ENCODE measurements around the gene PRODH2. TPM values are rescaled to one million over a fixed set of nuclear protein-coding genes. Genes with fewer than 3 reads are reported as not detected.

Gene PRODH2
- total RNA-seq, 1 experiment from 2014 or later, result not detected

DNA sequence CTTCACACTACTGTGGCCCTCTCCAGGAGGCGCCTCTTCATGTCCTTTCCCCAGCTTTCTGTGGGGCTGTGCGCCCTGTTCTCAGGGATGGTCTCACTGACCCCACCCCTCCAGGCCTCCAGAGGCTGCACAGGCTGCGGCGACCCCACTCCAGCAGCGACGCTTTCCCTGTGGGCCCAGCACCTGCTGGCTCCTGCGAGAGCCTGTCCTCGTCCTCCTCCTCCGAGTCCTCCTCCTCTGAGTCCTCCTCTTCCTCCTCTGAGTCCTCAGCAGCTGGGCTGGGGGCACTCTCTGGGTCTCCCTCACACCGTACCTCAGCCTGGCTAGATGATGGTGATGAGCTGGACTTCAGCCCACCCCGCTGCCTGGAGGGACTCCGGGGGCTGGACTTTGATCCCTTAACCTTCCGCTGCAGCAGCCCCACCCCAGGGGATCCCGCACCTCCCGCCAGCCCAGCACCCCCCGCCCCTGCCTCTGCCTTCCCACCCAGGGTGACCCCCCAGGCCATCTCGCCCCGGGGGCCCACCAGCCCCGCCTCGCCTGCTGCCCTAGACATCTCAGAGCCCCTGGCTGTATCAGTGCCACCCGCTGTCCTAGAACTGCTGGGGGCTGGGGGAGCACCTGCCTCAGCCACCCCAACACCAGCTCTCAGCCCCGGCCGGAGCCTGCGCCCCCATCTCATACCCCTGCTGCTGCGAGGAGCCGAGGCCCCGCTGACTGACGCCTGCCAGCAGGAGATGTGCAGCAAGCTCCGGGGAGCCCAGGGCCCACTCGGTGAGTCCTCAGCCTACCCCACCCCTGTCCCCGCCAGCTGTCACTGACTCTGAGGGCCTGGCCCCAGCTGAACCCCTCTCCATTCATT is 26.1 kb downstream of the PRODH2 start:
- H3K27me3 ChIP-seq (ENCODE audit: insufficient read depth, low read depth), result peaks cover 15% of the 10 kb centered on the region
- H3K4me2 ChIP-seq, result no peak overlapping the region
- intact Hi-C loops (cut with micrococcal nuclease; ENCODE audit: unreplicated experiment), result no loop called here
- H2AFZ ChIP-seq, result no peak overlapping the region
- CTCF ChIA-PET, result no interaction called here
- no peak overlapping the region for H3K4me3 ChIP-seq
- 0 out of 2 replicates have a peak, but pooled peaks cover 4% of the 10 kb centered on the region for H3F3A ChIP-seq (ENCODE audit: insufficient read depth, low read depth)
- no peaks in the 10 kb centered on the region for H3K9me3 ChIP-seq (ENCODE audit: insufficient read depth, low read depth)
- no TSS peak for BruUV-seq (replicated peaks)
- POLR2A ChIA-PET (ENCODE audit: unreplicated experiment), result no interaction called here
- H3K79me2 ChIP-seq (ENCODE audit: low read depth), result no peaks in the 10 kb centered on the region
- H3K4me1 ChIP-seq (replicated peaks; ENCODE audit: insufficient read depth), result no peaks in the 10 kb centered on the region
- TF ChIP-seq EZH2 (IDR thresholded peaks at IDR 0.05; ENCODE audit: low read depth), result no peak
- TF ChIP-seq, protein P1, sequence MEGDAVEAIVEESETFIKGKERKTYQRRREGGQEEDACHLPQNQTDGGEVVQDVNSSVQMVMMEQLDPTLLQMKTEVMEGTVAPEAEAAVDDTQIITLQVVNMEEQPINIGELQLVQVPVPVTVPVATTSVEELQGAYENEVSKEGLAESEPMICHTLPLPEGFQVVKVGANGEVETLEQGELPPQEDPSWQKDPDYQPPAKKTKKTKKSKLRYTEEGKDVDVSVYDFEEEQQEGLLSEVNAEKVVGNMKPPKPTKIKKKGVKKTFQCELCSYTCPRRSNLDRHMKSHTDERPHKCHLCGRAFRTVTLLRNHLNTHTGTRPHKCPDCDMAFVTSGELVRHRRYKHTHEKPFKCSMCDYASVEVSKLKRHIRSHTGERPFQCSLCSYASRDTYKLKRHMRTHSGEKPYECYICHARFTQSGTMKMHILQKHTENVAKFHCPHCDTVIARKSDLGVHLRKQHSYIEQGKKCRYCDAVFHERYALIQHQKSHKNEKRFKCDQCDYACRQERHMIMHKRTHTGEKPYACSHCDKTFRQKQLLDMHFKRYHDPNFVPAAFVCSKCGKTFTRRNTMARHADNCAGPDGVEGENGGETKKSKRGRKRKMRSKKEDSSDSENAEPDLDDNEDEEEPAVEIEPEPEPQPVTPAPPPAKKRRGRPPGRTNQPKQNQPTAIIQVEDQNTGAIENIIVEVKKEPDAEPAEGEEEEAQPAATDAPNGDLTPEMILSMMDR (conservative IDR thresholded peaks at IDR 0.05), result no peak
- H3K27ac ChIP-seq, result no peak overlapping the region
- no peaks in the 10 kb centered on the region for H3K9me2 ChIP-seq (ENCODE audit: insufficient read depth)
- no peak for DNase-seq
- no peaks in the 10 kb centered on the region for H3K36me3 ChIP-seq (ENCODE audit: low read depth)
- no peaks in the 10 kb centered on the region for H4K20me1 ChIP-seq (ENCODE audit: insufficient read depth)

DNA sequence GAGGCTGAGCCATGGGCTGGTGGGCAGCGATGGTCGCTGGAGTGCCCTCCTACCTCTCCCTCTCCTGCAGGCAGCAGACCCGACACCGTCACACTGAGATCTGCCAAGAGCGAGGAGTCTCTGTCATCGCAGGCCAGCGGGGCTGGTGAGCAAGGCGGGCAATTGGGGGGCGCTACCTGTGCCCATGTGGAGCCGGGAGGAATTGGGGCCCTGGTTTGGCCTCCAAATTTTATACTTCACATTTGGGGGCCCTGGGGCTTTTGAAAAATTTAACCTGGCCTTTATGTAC is 27.4 kb downstream of the PRODH2 start:
- Histone ChIP-seq H4K20me1 (ENCODE audit: insufficient read depth) (no peaks in the 10 kb centered on the region), H2AFZ (no peak overlapping the region), H3K79me2 (ENCODE audit: low read depth) (no peaks in the 10 kb centered on the region), H3K4me3 (no peak overlapping the region), H3K36me3 (ENCODE audit: low read depth) (no peaks in the 10 kb centered on the region), H3K4me2 (no peak overlapping the region), H3K4me1 (replicated peaks; ENCODE audit: insufficient read depth) (no peaks in the 10 kb centered on the region), H3K27me3 (ENCODE audit: insufficient read depth, low read depth) (peaks cover 15% of the 10 kb centered on the region), H3K27ac (no peak overlapping the region), H3K9me2 (ENCODE audit: insufficient read depth) (no peaks in the 10 kb centered on the region), H3K9me3 (ENCODE audit: insufficient read depth, low read depth) (no peaks in the 10 kb centered on the region), H3F3A (ENCODE audit: insufficient read depth, low read depth) (0 out of 2 replicates have a peak, but pooled peaks cover 4% of the 10 kb centered on the region)
- ChIA-PET POLR2A (ENCODE audit: unreplicated experiment) (no interaction called here), CTCF (no interaction called here)
- no TSS peak for BruUV-seq (replicated peaks)
- intact Hi-C loops (cut with micrococcal nuclease; ENCODE audit: unreplicated experiment), result no loop called here
- TF ChIP-seq, protein P1 (conservative IDR thresholded peaks at IDR 0.05), result no peak
- no peak for TF ChIP-seq EZH2 (IDR thresholded peaks at IDR 0.05; ENCODE audit: low read depth)
- no peak for DNase-seq

GRCh38 chr19:35784503-35785338 is 27.9 kb downstream of the PRODH2 start:
- no peak overlapping the region for H3K4me3 ChIP-seq
- H3K36me3 ChIP-seq (ENCODE audit: low read depth), result no peaks in the 10 kb centered on the region
- peaks cover 15% of the 10 kb centered on the region for H3K27me3 ChIP-seq (ENCODE audit: insufficient read depth, low read depth)
- 0 out of 2 replicates have a peak, but pooled peaks cover 4% of the 10 kb centered on the region for H3F3A ChIP-seq (ENCODE audit: insufficient read depth, low read depth)
- H3K9me3 ChIP-seq (ENCODE audit: insufficient read depth, low read depth), result no peaks in the 10 kb centered on the region
- ChIA-PET CTCF (interaction anchor here (0.6 kb wide), 1 partner anchor 34 kb away, joined by 7 read pairs; no protein-coding TSS in a partner anchor), POLR2A (ENCODE audit: unreplicated experiment) (interaction anchor here (0.6 kb wide), 1 partner anchor 37 kb away, joined by 3 read pairs; no protein-coding TSS in a partner anchor)
- H3K4me1 ChIP-seq (replicated peaks; ENCODE audit: insufficient read depth), result no peaks in the 10 kb centered on the region
- no peak overlapping the region for H3K4me2 ChIP-seq
- H3K9me2 ChIP-seq (ENCODE audit: insufficient read depth), result no peaks in the 10 kb centered on the region
- no peaks in the 10 kb centered on the region for H4K20me1 ChIP-seq (ENCODE audit: insufficient read depth)
- H3K79me2 ChIP-seq (ENCODE audit: low read depth), result no peaks in the 10 kb centered on the region
- no peak for DNase-seq
- H2AFZ ChIP-seq, result no peak overlapping the region
- H3K27ac ChIP-seq, result no peak overlapping the region
- TF ChIP-seq, protein P1 (conservative IDR thresholded peaks at IDR 0.05), result no peak
- TF ChIP-seq EZH2 (IDR thresholded peaks at IDR 0.05; ENCODE audit: low read depth), result no peak
- no TSS peak for BruUV-seq (replicated peaks)
- intact Hi-C loops (cut with micrococcal nuclease; ENCODE audit: unreplicated experiment), result no loop called here
